Liver (tissue), 10 donors: Measurements from ENCODE around the gene TMEM165. TPM values are rescaled to one million over a fixed set of nuclear protein-coding genes. Genes with fewer than 3 reads are reported as not detected.

ENCODE experiments used
- DNase-seq: peaks from one replicate; pipeline ENCODE4 v3.0.0-alpha.2; 2017; ENCODE audit warnings: low spot score
- H3K27ac ChIP-seq, 2 donors: one replicate each; pipeline ENCODE4 v1.7.0; 2013; ENCODE audit warnings: inconsistent platforms in 2 of 2, low read length in 2 of 2, control low read depth in 1 of 2, low read depth in 1 of 2, mild to moderate bottlenecking in 1 of 2
- H3K27me3 ChIP-seq, 4 donors: one replicate each; pipeline versions ENCODE4 v1.6.1 to v1.7.0; 2013; ENCODE audit warnings: low read length in 3 of 4, inconsistent platforms in 1 of 4, mild to moderate bottlenecking in 1 of 4, moderate library complexity in 1 of 4; ENCODE audit not compliant: control insufficient read depth in 4 of 4, insufficient read depth in 4 of 4
- H3K36me3 ChIP-seq, 4 donors: one replicate each; pipeline versions ENCODE4 v1.6.1 to v1.7.0; 2013; ENCODE audit warnings: low read length in 3 of 4, mild to moderate bottlenecking in 3 of 4, low read depth in 1 of 4, moderate library complexity in 1 of 4; ENCODE audit not compliant: control insufficient read depth in 4 of 4, insufficient read depth in 3 of 4
- H3K4me1 ChIP-seq, 4 donors: one replicate each; pipeline versions ENCODE4 v1.6.1 to v1.7.0; 2013; ENCODE audit warnings: low read length in 3 of 4, mild to moderate bottlenecking in 3 of 4, moderate library complexity in 1 of 4; ENCODE audit not compliant: control insufficient read depth in 4 of 4, insufficient read depth in 4 of 4
- H3K4me3 ChIP-seq, 3 donors: one replicate each; pipeline versions ENCODE4 v1.6.1 to v1.7.0; 2013; ENCODE audit warnings: low read length in 3 of 3, control low read depth in 1 of 3, low read depth in 1 of 3, mild to moderate bottlenecking in 1 of 3
- H3K9ac ChIP-seq, 2 donors: one replicate each; pipeline ENCODE4 v1.7.0; 2013; ENCODE audit warnings: low read length in 2 of 2, mild to moderate bottlenecking in 2 of 2, moderate library complexity in 2 of 2, control low read depth in 1 of 2, low read depth in 1 of 2
- H3K9me3 ChIP-seq, 4 donors: one replicate each; pipeline versions ENCODE4 v1.6.1 to v1.7.0; 2013; ENCODE audit warnings: low read length in 3 of 4; ENCODE audit not compliant: control insufficient read depth in 4 of 4
- ATF3 ChIP-seq: IDR thresholded peaks from 2 replicates; pipeline ENCODE4 v1.6.1; 2016; ENCODE audit warnings: antibody characterized with exemption
- EGR1 ChIP-seq, 2 donors: IDR thresholded peaks; 2 replicates each; pipeline ENCODE4 v1.6.1; 2016 to 2018; ENCODE audit warnings: antibody characterized with exemption in 2 of 2, low read depth in 2 of 2
- FOXA1 ChIP-seq: IDR thresholded peaks from 2 replicates; pipeline ENCODE4 v1.6.1; 2016; ENCODE audit warnings: antibody characterized with exemption
- FOXA2 ChIP-seq: IDR thresholded peaks from 2 replicates; pipeline ENCODE4 v1.6.1; 2016; ENCODE audit warnings: antibody characterized with exemption
- GABPA ChIP-seq, 2 donors: IDR thresholded peaks in 1 of 2; conservative IDR thresholded peaks in 1 of 2; 2 replicates each; pipeline ENCODE4 v1.6.1; 2016; ENCODE audit warnings: antibody characterized with exemption in 2 of 2, mild to moderate bottlenecking in 1 of 2, moderate library complexity in 1 of 2
- NR2F2 ChIP-seq: IDR thresholded peaks from 2 replicates; pipeline ENCODE4 v1.6.1; 2016; ENCODE audit warnings: antibody characterized with exemption
- RXRA ChIP-seq, 2 donors: IDR thresholded peaks; 2 replicates each; pipeline ENCODE4 v1.6.1; 2017 to 2018; ENCODE audit warnings: antibody characterized with exemption in 2 of 2, mild to moderate bottlenecking in 1 of 2
- SP1 ChIP-seq: IDR thresholded peaks from 2 replicates; pipeline ENCODE4 v1.6.1; 2018; ENCODE audit warnings: antibody characterized with exemption, mild to moderate bottlenecking
- TAF1 ChIP-seq: conservative IDR thresholded peaks from 2 replicates; pipeline ENCODE4 v1.6.1; 2016; ENCODE audit warnings: antibody characterized with exemption, mild to moderate bottlenecking
- YY1 ChIP-seq: IDR thresholded peaks from 2 replicates; pipeline ENCODE4 v1.6.1; 2016; ENCODE audit warnings: antibody characterized with exemption, mild to moderate bottlenecking
- WGBS: extraction: QIAGEN DNeasy Blood & Tissue Kit; methylation state at CpG from one replicate; pipeline ENCODE4 v1.1.7; 2013; 5-methylcytosine and 5-hydroxymethylcytosine counted together
- polyA plus RNA-seq, 2 donors: library from polyadenylated mRNA; stranded (reverse) in 1 of 2; unstranded in 1 of 2; fragments of 200-250 nt in 1 of 2; fragments of >200 nt in 1 of 2; fragmentation: Nextera tagmentation in 1 of 2; extraction: Ambion mirVana in 1 of 2; gene quantifications; one replicate each; pipeline versions ENCODE4 v1.2.1 to v1.2.3, GENCODE V29; 2013 to 2015
- small RNA-seq: library from RNA; depleted of rRNA; stranded (forward); fragments of <200 nt; gene quantifications from one replicate; pipeline ENCODE3, GENCODE V24; 2014
- total RNA-seq, 2 donors: library from RNA; depleted of rRNA; stranded (reverse); fragments of >200 nt; gene quantifications; one replicate each; pipeline ENCODE4 v1.2.3, GENCODE V29; 2014
- donor health status: healthy.
- donor health status: healthy.
- donor health status: healthy.
- donor health status: healthy.
- donor health status: healthy.

The TMEM165 gene
- total and polyA plus RNA-seq, 4 donors: 16.4 to 42.1 (median 29.1) TPM

- Histone ChIP-seq H3K36me3 (peaks cover 3 to 26% (median 19%) of the 10 kb centered on the region in 4 donors), H3K27ac (no peak overlapping the region), H3K4me1 (no peaks in the 10 kb centered on the region), H3K27me3 (no peaks in the 10 kb centered on the region), H3K9me3 (peaks cover 0 to 3% (median 0%) of the 10 kb centered on the region in 4 donors), H3K9ac (no peak overlapping the region), H3K4me3 (no peak overlapping the region)
- WGBS: 97% methylated on average over 1 of the region's 1 CpG
- no peak for DNase-seq
- TF ChIP-seq TAF1 (no peak), ATF3 (no peak), FOXA2 (no peak), FOXA1 (no peak), EGR1 (IDR thresholded peaks at IDR 0.05; ENCODE audit: low read depth in 2 of 2) (no peak), YY1 (no peak), SP1 (no peak), RXRA (IDR thresholded peaks at IDR 0.05) (no peak), NR2F2 (no peak), GABPA (IDR thresholded peaks at IDR 0.05 in 1 of 2, conservative IDR thresholded peaks at IDR 0.05 in 1 of 2) (no peak)
Measured at GRCh38 chr4:55469979-55470378, 74.2 kb downstream of the TMEM165 start.

Small RNA genes within 50 kb of the gene (small RNA-seq; reads per million reads assigned to genes)
- not detected for gene RF00019

Other genes starting within 250 kb of the TMEM165 start
- gene SRD5A3, start 49.7 kb upstream of the TMEM165 start, total RNA-seq: 10 to 100 TPM in 1 of 2 donors, 1 to 10 TPM in 1; 7.8 to 18.2 TPM
- gene SRD5A3, start 49.7 kb upstream of the TMEM165 start, polyA plus RNA-seq: 10 to 100 TPM in 1 of 2 donors, 1 to 10 TPM in 1; 5.2 to 11.3 TPM
- gene CLOCK, start 151.0 kb downstream of the TMEM165 start, total RNA-seq: 10 to 100 TPM in 1 of 2 donors, 1 to 10 TPM in 1; 7.0 to 19.4 TPM
- gene CLOCK, start 151.0 kb downstream of the TMEM165 start, polyA plus RNA-seq: 1 to 10 TPM; 5.1 to 5.3 TPM
- gene PDCL2, start 196.3 kb downstream of the TMEM165 start, total RNA-seq: not detected
- not detected for gene PDCL2, start 196.3 kb downstream of the TMEM165 start, polyA plus RNA-seq
- gene NMU, start 240.3 kb downstream of the TMEM165 start, total RNA-seq: 1 to 10 TPM in 1 of 2 donors, not detected in 1; 1.6 TPM
- gene NMU, start 240.3 kb downstream of the TMEM165 start, polyA plus RNA-seq: not detected